ENCODE results near the gene DNAH14. TPM values are rescaled to one million over a fixed set of nuclear protein-coding genes. Genes with fewer than 3 reads are reported as not detected.

Gene DNAH14
- total and polyA plus RNA-seq, 2 donors (not counting 3 experiments of a cell fraction or from before 2014, with no cell fraction given), result 1.5 to 7.1 TPM

- no peak overlapping the region for H2AFZ ChIP-seq (ENCODE audit: low read depth, low read length)
- dilution Hi-C loops (cut with MboI; ENCODE audit: extremely low pct_ligation_motif_present, low sequenced_read_pairs), result no loop called here
- H3K4me2 ChIP-seq (ENCODE audit: insufficient read depth, low read length), result no peak overlapping the region
- no TSS peak for BruUV-seq (replicated peaks)
- no peaks in the 10 kb centered on the region for H3K79me2 ChIP-seq (ENCODE audit: control insufficient read depth, insufficient read depth, low read length)
- H3K27ac ChIP-seq (ENCODE audit: insufficient read depth, low read depth, low read length), result no peak overlapping the region
- ChIA-PET CTCF (no interaction called here), POLR2A (no interaction called here)
- H4K20me1 ChIP-seq (replicated peaks; ENCODE audit: control insufficient read depth, extremely low read depth, insufficient read depth, low read length), result no peaks in the 10 kb centered on the region
- FAIRE-seq (no peak), DNase-seq (ENCODE audit: low read depth, low spot score) (no peak)
- H3K27me3 ChIP-seq (ENCODE audit: control insufficient read depth in 2 of 2, insufficient read depth in 2 of 2, low read length in 2 of 2), result peaks cover 0 to 4% of the 10 kb centered on the region in 2 experiments
- H3K9ac ChIP-seq (replicated peaks; ENCODE audit: extremely low read depth, insufficient read depth, low read length), result no peak overlapping the region
- no peaks in the 10 kb centered on the region for H3K4me1 ChIP-seq (ENCODE audit: control insufficient read depth, extremely low read depth, insufficient read depth, low read length)
- no peaks in the 10 kb centered on the region for H3K9me3 ChIP-seq (replicated peaks; ENCODE audit: control insufficient read depth, insufficient read depth, low read length)
- intact Hi-C loops (cut with micrococcal nuclease), result loop anchor here (5.0 to 10.0 kb wide), 3 partner anchors 69 to 804 kb away; no protein-coding TSS in a partner anchor
- no peak for TF ChIP-seq MAX (IDR thresholded peaks at IDR 0.05; ENCODE audit: insufficient read depth, insufficient read length)
- TF ChIP-seq EZH2 (IDR thresholded peaks at IDR 0.05; ENCODE audit: borderline replicate concordance, low read depth, low read length, severe bottlenecking), result no peak
- no peak for TF ChIP-seq JUN (IDR thresholded peaks at IDR 0.05; ENCODE audit: borderline replicate concordance, insufficient read depth, insufficient read length, low read depth)
- no peak for TF ChIP-seq GATA2 (IDR thresholded peaks at IDR 0.05; ENCODE audit: insufficient read depth, insufficient read length, low read depth, low read length)
- no peak for TF ChIP-seq MYC (IDR thresholded peaks at IDR 0.05; ENCODE audit: low read depth, low read length)
- TF ChIP-seq POLR2A (IDR thresholded peaks at IDR 0.05; ENCODE audit: low read depth, low read length), result no peak
- no peak for TF ChIP-seq FOS (IDR thresholded peaks at IDR 0.05; ENCODE audit: borderline replicate concordance, insufficient read depth, low read length)
- no peak for TF ChIP-seq CTCF (IDR thresholded peaks at IDR 0.05; ENCODE audit: extremely low read depth in 1 of 2, insufficient read depth in 1 of 2, low read depth in 1 of 2, low read length in 2 of 2)
- TF ChIP-seq POLR2AphosphoS5 (IDR thresholded peaks at IDR 0.05; ENCODE audit: insufficient read depth, low read depth, low read length), result no peak
- no peaks in the 10 kb centered on the region for H3K9me1 ChIP-seq (replicated peaks; ENCODE audit: control insufficient read depth, extremely low read depth, insufficient read depth, low read length)
- no peaks in the 10 kb centered on the region for H3K36me3 ChIP-seq (ENCODE audit: control insufficient read depth in 2 of 2, extremely low read depth in 1 of 2, insufficient read depth in 2 of 2, low read length in 2 of 2)
- no peak overlapping the region for H3K4me3 ChIP-seq (replicated peaks in 1 of 3; ENCODE audit: insufficient read depth in 1 of 3, low read depth in 1 of 3, low read length in 3 of 3)
Measured at GRCh38 chr1:224920930-224921329, 8.5 kb upstream of the DNAH14 start.

All from endothelial cell of umbilical vein (primary cell).